Stimulated activated CD8-positive, alpha-beta memory T cell treated with anti-CD3 and anti-CD28 coated beads, Interleukin-12 subunit alpha, Interleukin-12 subunit beta, amount 100 ng/mL, for 1 hour (primary cell): ENCODE results near the gene SS18L1.

Experiments used
- DNase-seq: peaks from one replicate; pipeline ENCODE4 v3.0.0-alpha.2; 2020; ENCODE audit warnings: low read depth

The SS18L1 gene

GRCh38 chr20:62156592-62157386, 13.2 kb downstream of the SS18L1 start:
- DNase-seq = peak; percentile 50

GRCh38 chr20:62157387-62158087, 14.0 kb downstream of the SS18L1 start:
- no peak for DNase-seq

DNA sequence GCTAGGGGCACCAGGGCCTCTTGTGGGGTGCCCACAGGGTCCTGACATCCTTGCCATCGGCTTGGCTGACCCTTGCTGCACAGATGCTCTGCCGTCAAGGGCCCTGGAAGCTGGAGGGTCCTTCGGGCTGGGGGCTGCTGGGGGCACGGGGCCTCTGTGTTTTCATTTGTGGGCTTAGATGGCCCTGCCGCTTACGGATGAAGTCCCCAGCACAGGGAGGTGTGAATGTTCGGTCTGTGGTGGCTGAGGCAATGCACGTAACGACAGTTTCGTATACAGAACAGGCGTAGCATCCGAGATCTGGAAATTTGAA, 14.5 kb downstream of the SS18L1 start:
- no peak for DNase-seq

DNA sequence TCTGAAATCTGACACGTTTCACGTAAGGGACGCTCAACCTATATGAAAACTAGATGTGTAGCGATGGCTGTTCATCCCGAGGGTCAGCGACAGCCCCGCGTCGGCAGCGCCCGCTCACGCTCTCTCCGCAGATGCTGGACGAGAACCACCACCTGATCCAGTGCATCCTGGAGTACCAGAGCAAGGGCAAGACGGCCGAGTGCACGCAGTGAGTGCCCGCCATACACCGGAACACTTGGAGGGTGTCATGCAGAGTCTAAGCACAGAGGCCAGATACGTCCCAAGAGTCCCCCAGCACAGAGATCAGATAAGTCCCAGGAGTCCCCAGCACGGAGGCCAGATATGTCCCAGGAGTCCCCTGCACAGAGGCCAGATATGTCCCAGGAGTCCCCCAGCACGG, 15.0 kb downstream of the SS18L1 start:
- DNase-seq = no peak

DNA sequence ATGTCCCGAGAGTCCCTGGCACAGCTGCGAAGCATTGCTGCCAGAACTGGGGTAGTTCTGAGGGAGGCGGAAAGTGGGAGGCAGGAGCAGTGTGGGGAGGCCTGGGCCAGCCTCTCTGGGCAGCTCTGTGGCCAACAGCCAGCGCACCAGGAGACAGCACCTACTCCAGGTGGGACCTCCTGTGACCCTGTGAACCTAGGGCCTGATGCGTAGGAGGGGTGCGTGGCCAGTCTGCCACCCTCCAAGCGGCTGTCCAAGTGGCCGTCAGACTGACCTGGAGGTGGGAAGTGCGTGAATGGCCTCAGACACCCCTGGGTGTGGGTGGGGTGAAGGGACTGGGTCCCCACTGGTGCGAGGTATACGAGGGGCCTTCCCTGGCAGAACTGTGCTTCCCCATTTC, 15.5 kb downstream of the SS18L1 start:
- no peak for DNase-seq

GRCh38 chr20:62159839-62160238, 16.3 kb downstream of the SS18L1 start:
- DNase-seq = no peak

GRCh38 chr20:62160253-62160652, 16.7 kb downstream of the SS18L1 start:
- no peak for DNase-seq

- DNase-seq = no peak
These were observed 17.3 kb downstream of the SS18L1 start for GRCh38 chr20:62160876-62161275.

GRCh38 chr20:62161347-62161746, 17.8 kb downstream of the SS18L1 start:
- DNase-seq = no peak

GRCh38 chr20:62162765-62163484, 19.4 kb downstream of the SS18L1 start:
- no peak for DNase-seq

DNA sequence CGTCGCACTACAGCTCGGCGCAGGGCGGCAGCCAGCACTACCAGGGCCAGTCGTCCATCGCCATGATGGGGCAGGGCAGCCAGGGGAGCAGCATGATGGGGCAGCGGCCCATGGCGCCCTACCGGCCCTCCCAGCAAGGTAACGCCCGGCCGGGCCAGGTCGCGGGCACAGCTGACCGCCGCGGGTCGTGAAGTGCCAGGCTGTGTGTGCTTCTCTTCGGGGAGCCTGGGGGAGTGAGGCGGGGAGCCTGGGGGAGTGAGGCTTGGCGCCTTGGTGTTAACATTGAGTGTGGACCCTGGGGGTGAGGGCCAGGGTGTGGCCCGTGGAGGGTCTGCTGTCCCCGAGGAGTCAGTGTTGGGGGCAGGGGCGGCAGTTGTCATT, 19.9 kb downstream of the SS18L1 start:
- no peak for DNase-seq

DNA sequence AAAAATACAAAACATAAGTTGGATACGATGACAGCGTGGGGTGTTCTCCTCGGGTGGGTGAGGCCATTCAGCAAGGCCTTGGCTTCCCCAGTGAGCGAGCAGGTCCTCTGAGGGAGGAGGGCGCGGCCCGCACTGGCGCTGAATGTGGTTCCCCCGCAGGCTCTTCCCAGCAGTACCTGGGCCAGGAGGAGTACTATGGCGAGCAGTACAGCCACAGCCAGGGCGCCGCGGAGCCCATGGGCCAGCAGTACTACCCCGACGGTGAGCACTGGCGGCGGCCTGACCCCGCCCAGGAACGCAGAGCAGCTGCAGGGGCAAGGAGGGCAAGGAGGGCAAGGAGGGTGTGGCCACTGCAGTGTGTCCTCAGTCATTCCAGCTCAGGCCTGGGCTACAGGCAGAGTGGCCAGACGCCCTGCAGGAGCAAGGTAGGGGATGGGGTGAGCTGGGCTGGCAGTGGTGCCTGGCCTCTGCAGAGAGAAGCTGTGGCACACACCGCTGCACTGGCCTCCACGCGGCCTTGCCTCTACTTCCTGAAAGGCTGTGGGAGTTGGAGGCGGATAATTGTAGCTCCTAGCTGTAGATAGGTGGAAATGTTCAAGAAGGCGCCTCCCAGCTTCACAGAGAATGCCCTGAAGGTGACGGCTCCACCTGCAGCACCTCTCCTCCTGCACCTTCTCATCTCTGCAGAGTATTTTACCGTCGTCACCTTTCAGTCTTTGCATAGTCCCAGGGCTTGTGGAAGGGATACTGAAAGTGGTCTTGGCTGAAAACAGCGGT, 20.6 kb downstream of the SS18L1 start:
- DNase-seq = no peak

DNA sequence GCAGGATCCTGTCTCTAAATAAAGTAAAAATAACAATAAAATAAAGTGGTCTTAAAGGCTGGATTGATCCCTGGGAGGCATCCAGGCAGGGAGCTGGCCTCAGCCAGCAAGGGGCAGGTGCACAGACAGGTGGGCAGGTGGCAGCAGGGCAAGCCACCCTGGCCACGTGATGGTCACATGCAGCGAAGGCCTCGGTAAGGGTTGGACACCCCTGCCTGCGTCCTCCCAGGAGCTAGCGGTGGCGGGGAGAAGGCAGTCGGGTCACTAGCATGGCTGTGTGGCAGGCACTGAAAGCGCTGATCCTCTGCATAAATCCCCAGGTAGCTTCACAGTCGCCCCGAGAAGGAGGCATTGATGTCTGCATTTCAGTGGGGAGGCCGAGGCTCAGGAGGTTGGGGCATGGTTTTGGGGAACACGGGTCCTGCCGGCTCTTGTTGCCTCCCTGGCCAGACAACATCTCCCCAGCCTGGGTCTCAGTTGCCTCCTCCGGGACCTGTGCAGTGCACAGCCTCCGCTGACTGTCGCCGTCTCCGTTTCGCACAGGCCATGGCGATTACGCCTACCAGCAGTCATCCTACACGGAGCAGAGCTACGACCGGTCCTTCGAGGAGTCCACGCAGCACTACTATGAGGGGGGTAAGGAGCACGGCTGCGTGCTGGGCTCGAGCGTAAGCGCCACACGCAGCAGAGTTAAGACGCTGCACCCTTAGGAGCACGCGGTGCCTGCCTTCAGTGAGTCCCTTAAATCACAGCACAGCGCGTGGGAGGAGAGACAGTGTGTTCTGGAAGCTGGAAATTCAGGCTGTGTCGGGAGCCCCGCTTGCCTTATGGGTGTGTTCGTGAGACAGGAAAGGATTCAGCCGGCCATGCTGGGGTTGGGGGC, 21.6 kb downstream of the SS18L1 start:
- no peak for DNase-seq

GRCh38 chr20:62165762-62166399, 22.3 kb downstream of the SS18L1 start:
- no peak for DNase-seq

DNA sequence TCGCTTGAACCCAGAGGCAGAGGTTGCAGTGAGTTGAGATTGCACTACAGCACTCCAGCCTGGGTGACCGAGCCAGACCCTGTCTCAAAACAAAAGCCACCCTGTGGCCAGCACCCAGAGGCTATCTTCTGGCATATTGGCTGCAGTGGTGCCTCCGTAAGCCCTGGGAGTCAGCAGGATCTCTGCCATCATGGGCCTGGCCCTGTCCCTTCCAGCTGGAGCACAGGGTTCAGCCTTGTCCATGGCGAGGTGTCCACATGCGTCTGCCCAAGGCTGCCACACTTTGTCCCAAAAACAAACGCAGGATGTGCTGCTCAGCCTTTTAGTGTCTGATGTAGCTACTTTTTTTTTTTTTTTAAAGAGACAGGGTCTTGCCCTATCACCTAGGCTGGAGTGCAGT, 23.9 kb downstream of the SS18L1 start:
- no peak for DNase-seq

GRCh38 chr20:62168061-62168460, 24.5 kb downstream of the SS18L1 start:
- no peak for DNase-seq

DNA sequence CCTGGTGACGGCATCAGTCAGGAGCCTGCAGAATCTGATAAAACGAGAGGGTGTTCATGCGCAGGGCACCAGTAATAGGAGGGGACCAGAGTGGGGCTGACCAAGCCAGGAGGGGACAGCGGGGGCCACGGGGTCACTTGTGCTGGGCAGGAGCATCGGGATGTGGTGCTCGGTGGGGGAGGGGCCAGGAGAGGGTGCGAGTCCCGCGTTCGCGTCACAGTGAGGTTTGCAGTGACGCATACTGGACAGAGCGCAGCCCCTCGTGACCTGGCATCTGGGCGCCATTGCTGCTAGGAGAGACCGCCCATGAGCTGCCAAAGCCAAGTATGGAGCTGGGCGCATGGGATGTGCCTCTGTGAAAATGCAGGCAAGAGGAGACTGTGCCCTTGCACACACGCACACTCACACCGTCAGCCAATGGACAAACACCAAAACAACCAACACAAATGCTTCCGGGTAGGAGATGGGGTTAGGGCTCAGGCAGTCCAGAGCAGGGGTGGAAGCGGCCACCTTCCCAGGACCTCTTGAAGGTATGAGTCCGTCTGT, 25.4 kb downstream of the SS18L1 start:
- DNase-seq = no peak

GRCh38 chr20:62170536-62170935, 27.0 kb downstream of the SS18L1 start:
- no peak for DNase-seq

- no peak for DNase-seq
These were observed 27.7 kb downstream of the SS18L1 start for GRCh38 chr20:62171245-62171644.

DNA sequence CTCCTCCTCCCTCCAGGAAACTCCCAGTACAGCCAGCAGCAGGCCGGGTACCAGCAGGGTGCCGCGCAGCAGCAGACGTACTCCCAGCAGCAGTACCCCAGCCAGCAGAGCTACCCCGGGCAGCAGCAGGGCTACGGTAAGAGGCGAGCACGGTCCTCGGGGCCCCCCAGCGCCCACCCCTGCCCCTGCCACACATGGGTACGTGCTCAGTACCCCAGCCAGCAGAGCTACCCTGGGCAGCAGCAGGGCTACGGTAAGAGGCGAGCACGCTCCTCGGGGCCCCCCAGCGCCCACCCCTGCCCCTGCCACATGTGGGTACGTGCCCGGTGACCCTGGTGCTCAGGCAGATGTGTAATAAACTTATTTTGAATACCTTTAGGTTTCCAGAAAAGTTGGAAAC, 29.1 kb downstream of the SS18L1 start:
- DNase-seq = no peak
